ENCODE data around the gene GCM1. TPM values are rescaled to one million over a fixed set of nuclear protein-coding genes. Genes with fewer than 3 reads are reported as not detected.

The GCM1 gene
- total RNA-seq, 1 donor from 2014 or later = not detected

DNA sequence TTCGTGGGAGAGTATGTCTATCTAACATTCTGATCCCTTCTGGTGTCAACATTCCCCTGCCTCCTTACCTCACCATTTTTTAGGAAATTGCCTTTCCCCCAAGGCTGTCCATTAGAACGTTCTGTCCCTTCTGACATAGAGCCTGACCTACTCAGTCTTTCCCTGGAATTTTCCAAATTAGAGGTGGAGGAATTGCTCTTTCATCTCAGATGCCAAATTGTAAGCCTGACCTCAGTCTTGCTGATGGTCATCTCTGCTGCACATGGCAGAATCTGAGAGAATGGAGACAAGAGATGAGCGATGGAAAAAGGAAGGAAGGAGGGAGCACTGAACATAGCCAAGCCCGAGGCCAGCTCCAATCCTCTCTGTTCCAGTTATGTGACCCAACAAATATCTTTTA is 5.4 kb upstream of the GCM1 start:
- Mint-ChIP-seq H3K9me3 (ENCODE audit: unreplicated experiment) (peaks cover 2% of the 10 kb centered on the region), H3K36me3 (ENCODE audit: unreplicated experiment) (no peaks in the 10 kb centered on the region), H3K27me3 (ENCODE audit: unreplicated experiment) (no peaks in the 10 kb centered on the region), H3K4me3 (ENCODE audit: unreplicated experiment) (no peak overlapping the region), H3K4me1 (ENCODE audit: low read depth, unreplicated experiment) (no peaks in the 10 kb centered on the region), H3K27ac (ENCODE audit: unreplicated experiment) (no peak overlapping the region)
- no peak for TF ChIP-seq CTCF (IDR thresholded peaks at IDR 0.05; ENCODE audit: partially characterized antibody, unreplicated experiment)
- DNase-seq = no peak

DNA sequence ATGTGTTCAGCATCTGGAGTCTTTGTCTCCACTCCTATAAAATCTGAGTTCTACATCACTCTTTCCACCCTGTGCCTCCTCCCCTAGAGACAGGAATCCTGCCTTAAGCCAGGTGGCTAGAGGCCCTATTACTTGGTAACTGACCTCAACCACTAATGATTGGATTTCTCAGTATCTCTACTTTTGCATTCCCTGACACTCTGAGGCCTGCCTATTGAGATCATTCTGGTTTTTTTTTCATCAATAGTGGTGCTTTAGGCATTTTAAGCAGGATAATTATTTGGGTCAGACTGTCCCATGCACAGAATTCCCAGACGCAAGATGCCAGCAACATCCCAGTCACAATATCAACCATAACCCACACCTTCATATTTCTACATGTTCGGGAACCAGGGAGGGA is 3.9 kb upstream of the GCM1 start:
- H3K4me1 Mint-ChIP-seq (ENCODE audit: low read depth, unreplicated experiment) = no peaks in the 10 kb centered on the region
- H3K27me3 Mint-ChIP-seq (ENCODE audit: unreplicated experiment) = no peaks in the 10 kb centered on the region
- H3K9me3 Mint-ChIP-seq (ENCODE audit: unreplicated experiment) = peaks cover 2% of the 10 kb centered on the region
- no peak overlapping the region for H3K27ac Mint-ChIP-seq (ENCODE audit: unreplicated experiment)
- no peak for TF ChIP-seq CTCF (IDR thresholded peaks at IDR 0.05; ENCODE audit: partially characterized antibody, unreplicated experiment)
- H3K36me3 Mint-ChIP-seq (ENCODE audit: unreplicated experiment) = no peaks in the 10 kb centered on the region
- no peak overlapping the region for H3K4me3 Mint-ChIP-seq (ENCODE audit: unreplicated experiment)
- DNase-seq = no peak

GRCh38 chr6:53151676-53152075 is 3.0 kb upstream of the GCM1 start:
- Mint-ChIP-seq H3K27me3 (ENCODE audit: unreplicated experiment) (no peaks in the 10 kb centered on the region), H3K4me1 (ENCODE audit: low read depth, unreplicated experiment) (no peaks in the 10 kb centered on the region), H3K4me3 (ENCODE audit: unreplicated experiment) (no peak overlapping the region), H3K9me3 (ENCODE audit: unreplicated experiment) (peaks cover 2% of the 10 kb centered on the region), H3K36me3 (ENCODE audit: unreplicated experiment) (no peaks in the 10 kb centered on the region), H3K27ac (ENCODE audit: unreplicated experiment) (no peak overlapping the region)
- DNase-seq = no peak
- TF ChIP-seq CTCF (IDR thresholded peaks at IDR 0.05; ENCODE audit: partially characterized antibody, unreplicated experiment) = no peak

GRCh38 chr6:53144802-53145201 is 3.8 kb downstream of the GCM1 start:
- no peak overlapping the region for H3K27ac Mint-ChIP-seq (ENCODE audit: unreplicated experiment)

GRCh38 chr6:53143710-53144109 is 4.9 kb downstream of the GCM1 start:
- Mint-ChIP-seq H3K36me3 (ENCODE audit: unreplicated experiment) (no peaks in the 10 kb centered on the region), H3K4me1 (ENCODE audit: low read depth, unreplicated experiment) (no peaks in the 10 kb centered on the region), H3K4me3 (ENCODE audit: unreplicated experiment) (no peak overlapping the region), H3K27ac (ENCODE audit: unreplicated experiment) (no peak overlapping the region), H3K9me3 (ENCODE audit: unreplicated experiment) (no peaks in the 10 kb centered on the region), H3K27me3 (ENCODE audit: unreplicated experiment) (no peaks in the 10 kb centered on the region)
- DNase-seq = no peak
- no peak for TF ChIP-seq CTCF (IDR thresholded peaks at IDR 0.05; ENCODE audit: partially characterized antibody, unreplicated experiment)

More at GRCh38 chr6:53144802-53145201, 3.8 kb downstream of the GCM1 start:
- Mint-ChIP-seq H3K4me3 (ENCODE audit: unreplicated experiment) (no peak overlapping the region), H3K9me3 (ENCODE audit: unreplicated experiment) (no peaks in the 10 kb centered on the region), H3K36me3 (ENCODE audit: unreplicated experiment) (no peaks in the 10 kb centered on the region), H3K4me1 (ENCODE audit: low read depth, unreplicated experiment) (no peaks in the 10 kb centered on the region), H3K27me3 (ENCODE audit: unreplicated experiment) (no peaks in the 10 kb centered on the region)
- DNase-seq = no peak
- TF ChIP-seq CTCF (IDR thresholded peaks at IDR 0.05; ENCODE audit: partially characterized antibody, unreplicated experiment) = no peak
